Breast epithelium (tissue), 4 donors: Measurements from ENCODE around the gene PEDS1. TPM values are rescaled to one million over a fixed set of nuclear protein-coding genes. Genes with fewer than 3 reads are reported as not detected.

ENCODE experiments used
- DNase-seq, 2 donors: peaks; one replicate each; pipeline ENCODE4 v3.0.0-alpha.2; 2019; ENCODE audit warnings: low spot score in 2 of 2
- H3K27ac ChIP-seq, 2 donors: fragments of 200-600 bp; sonication (generic) in 1 of 2; one replicate each; pipeline ENCODE4 v1.5.1; 2016 to 2019; ENCODE audit warnings: mild to moderate bottlenecking in 1 of 2
- H3K27me3 ChIP-seq, 2 donors: fragments of 200-600 bp; sonication (generic) in 1 of 2; one replicate each; pipeline versions ENCODE4 v1.5.1 to v1.6.0; 2017 to 2019; ENCODE audit warnings: control low read depth in 1 of 2, mild to moderate bottlenecking in 1 of 2
- H3K36me3 ChIP-seq: fragments of 200-600 bp; one replicate; pipeline ENCODE4 v1.5.1; 2019
- H3K4me1 ChIP-seq, 2 donors: fragments of 200-600 bp; sonication (generic); one replicate each; pipeline ENCODE4 v1.5.1; 2016 to 2019; ENCODE audit warnings: control low read depth in 1 of 2
- H3K4me3 ChIP-seq, 3 donors: fragments of 200-600 bp; sonication (generic); 1 replicate in 2 of 3; 2 replicates in 1 of 3; pipeline ENCODE4 v1.5.1; 2016 to 2019; ENCODE audit warnings: mild to moderate bottlenecking in 3 of 3, moderate library complexity in 2 of 3
- H3K9me3 ChIP-seq, 2 donors: fragments of 200-600 bp; sonication (generic) in 1 of 2; one replicate each; pipeline ENCODE4 v1.5.1; 2016 to 2019; ENCODE audit warnings: control low read depth in 1 of 2
- POLR2A ChIP-seq: fragments of 450-650 bp; IDR thresholded peaks from one replicate; pipeline ENCODE4 v1.6.1; 2016; ENCODE audit warnings: antibody characterized with exemption, mild to moderate bottlenecking, moderate library complexity
- POLR2AphosphoS5 ChIP-seq, 3 donors: sonication (generic); formaldehyde crosslinking; IDR thresholded peaks; one replicate each; pipeline ENCODE4 v1.6.1; 2017; ENCODE audit warnings: antibody characterized with exemption in 3 of 3
- intact Hi-C: fragments of 100-400 bp; cut with DNase I; formaldehyde crosslinking; loops from one replicate; pipeline ENCODE4 v1.15.1; 2023; ENCODE audit warnings: low total_unique reads
- total RNA-seq, 3 donors: library from RNA; depleted of rRNA; stranded (reverse); fragments of >200 nt; gene quantifications; one replicate each; pipeline ENCODE4 v1.1.0, GENCODE V29; 2016
- TF ChIP-seq, protein P1 (sequence below), 3 donors: fragments of 450-650 bp; IDR thresholded peaks; one replicate each; pipeline ENCODE4 v1.5.1; 2016 to 2017; ENCODE audit warnings: antibody characterized with exemption in 3 of 3, mild to moderate bottlenecking in 3 of 3, moderate library complexity in 3 of 3

PEDS1 gene
- total RNA-seq, 3 donors from 2014 or later = 12.9 to 29.4 (median 18.0) TPM

GRCh38 chr20:50198716-50199115 lies 45.2 kb upstream of the PEDS1 start:
- Histone ChIP-seq H3K27me3 (no peaks in the 10 kb centered on the region), H3K4me1 (peaks cover 0 to 8% of the 10 kb centered on the region in 2 donors), H3K36me3 (no peaks in the 10 kb centered on the region), H3K4me3 (no peak overlapping the region), H3K27ac (peak overlapping the region; percentile 64 to 70), H3K9me3 (peaks cover 0 to 3% of the 10 kb centered on the region in 2 donors)
- no peak for TF ChIP-seq POLR2A
- TF ChIP-seq, protein P1, sequence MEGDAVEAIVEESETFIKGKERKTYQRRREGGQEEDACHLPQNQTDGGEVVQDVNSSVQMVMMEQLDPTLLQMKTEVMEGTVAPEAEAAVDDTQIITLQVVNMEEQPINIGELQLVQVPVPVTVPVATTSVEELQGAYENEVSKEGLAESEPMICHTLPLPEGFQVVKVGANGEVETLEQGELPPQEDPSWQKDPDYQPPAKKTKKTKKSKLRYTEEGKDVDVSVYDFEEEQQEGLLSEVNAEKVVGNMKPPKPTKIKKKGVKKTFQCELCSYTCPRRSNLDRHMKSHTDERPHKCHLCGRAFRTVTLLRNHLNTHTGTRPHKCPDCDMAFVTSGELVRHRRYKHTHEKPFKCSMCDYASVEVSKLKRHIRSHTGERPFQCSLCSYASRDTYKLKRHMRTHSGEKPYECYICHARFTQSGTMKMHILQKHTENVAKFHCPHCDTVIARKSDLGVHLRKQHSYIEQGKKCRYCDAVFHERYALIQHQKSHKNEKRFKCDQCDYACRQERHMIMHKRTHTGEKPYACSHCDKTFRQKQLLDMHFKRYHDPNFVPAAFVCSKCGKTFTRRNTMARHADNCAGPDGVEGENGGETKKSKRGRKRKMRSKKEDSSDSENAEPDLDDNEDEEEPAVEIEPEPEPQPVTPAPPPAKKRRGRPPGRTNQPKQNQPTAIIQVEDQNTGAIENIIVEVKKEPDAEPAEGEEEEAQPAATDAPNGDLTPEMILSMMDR (IDR thresholded peaks at IDR 0.05) = no peak
- TF ChIP-seq POLR2AphosphoS5 (IDR thresholded peaks at IDR 0.05) = no peak
- DNase-seq = no peak
- intact Hi-C loops = no loop called here

DNA sequence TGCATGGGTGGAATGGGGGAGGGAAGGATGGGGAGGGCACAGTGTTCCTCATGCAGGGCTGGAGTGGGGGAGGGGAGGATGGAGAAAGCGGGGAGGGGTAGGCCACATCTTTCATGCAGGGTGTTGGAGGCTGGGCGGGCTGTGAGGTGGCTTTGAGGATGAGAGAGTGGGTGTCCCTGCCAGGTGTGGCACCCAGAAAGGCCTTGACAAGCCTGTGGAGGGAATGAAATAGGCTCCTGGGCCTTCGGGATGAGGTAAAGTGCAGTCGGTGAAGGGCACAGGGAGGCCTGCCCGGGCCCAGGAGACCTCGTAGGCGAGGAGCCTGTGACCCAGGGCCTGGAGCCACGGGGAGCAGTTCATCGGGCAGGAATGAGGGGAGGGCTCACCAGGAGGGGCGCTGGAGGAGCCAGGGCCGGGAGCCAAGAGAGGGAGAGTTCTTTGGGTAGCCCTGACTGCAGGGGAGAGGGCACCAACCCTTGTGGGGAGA lies 44.7 kb upstream of the PEDS1 start:
- Histone ChIP-seq H3K27me3 (no peaks in the 10 kb centered on the region), H3K4me3 (no peak overlapping the region), H3K9me3 (peaks cover 0 to 3% of the 10 kb centered on the region in 2 donors), H3K4me1 (peaks cover 0 to 8% of the 10 kb centered on the region in 2 donors), H3K36me3 (no peaks in the 10 kb centered on the region), H3K27ac (peak overlapping the region; percentile 64 to 70)
- DNase-seq = no peak
- intact Hi-C loops = no loop called here
- peak in 1 of 3 donors; percentile 18 for TF ChIP-seq POLR2AphosphoS5 (IDR thresholded peaks at IDR 0.05)
- TF ChIP-seq, protein P1 (IDR thresholded peaks at IDR 0.05) = no peak

DNA sequence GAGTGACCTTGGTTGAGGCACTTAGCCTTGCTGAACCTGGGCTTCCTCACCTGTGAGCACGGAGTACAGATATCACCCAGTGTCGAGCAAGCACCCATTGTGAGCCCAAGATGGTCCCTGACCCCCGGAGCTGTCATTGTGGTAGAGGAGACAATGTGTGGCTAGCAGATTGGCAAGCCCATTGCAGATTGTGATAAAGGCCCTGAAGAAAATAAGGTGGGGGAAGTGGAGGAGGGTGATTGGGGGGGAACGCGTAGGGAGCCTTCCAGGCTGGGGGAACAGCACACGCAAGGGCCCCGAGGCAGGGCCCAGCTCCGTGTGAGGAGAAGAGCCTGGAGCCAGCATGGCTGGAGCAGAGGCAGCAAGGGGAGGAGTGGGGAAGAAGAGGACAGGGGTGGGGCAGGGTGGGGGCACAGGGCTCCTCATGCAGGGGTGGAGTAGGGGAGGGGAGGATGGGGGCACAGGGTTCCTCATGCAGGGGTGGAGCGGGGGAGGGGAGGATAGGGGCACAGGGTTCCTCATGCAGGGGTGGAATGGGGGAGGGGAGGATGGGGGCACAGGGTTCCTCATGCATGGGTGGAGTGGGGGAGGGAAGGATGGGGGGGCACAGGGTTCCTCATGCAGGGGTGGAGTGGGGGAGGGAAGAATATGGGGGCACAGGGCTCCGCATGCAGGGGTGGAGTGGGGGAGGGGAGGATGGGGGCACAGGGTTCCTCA lies 44.1 kb upstream of the PEDS1 start:
- Histone ChIP-seq H3K27me3 (no peaks in the 10 kb centered on the region), H3K4me3 (no peak overlapping the region), H3K9me3 (no peaks in the 10 kb centered on the region), H3K4me1 (peaks cover 0 to 8% of the 10 kb centered on the region in 2 donors), H3K36me3 (no peaks in the 10 kb centered on the region), H3K27ac (peak overlapping the region; percentile 46 to 64)
- intact Hi-C loops = no loop called here
- DNase-seq = no peak
- TF ChIP-seq, protein P1 (IDR thresholded peaks at IDR 0.05) = no peak
- no peak for TF ChIP-seq POLR2A
- no peak for TF ChIP-seq POLR2AphosphoS5 (IDR thresholded peaks at IDR 0.05)

DNA sequence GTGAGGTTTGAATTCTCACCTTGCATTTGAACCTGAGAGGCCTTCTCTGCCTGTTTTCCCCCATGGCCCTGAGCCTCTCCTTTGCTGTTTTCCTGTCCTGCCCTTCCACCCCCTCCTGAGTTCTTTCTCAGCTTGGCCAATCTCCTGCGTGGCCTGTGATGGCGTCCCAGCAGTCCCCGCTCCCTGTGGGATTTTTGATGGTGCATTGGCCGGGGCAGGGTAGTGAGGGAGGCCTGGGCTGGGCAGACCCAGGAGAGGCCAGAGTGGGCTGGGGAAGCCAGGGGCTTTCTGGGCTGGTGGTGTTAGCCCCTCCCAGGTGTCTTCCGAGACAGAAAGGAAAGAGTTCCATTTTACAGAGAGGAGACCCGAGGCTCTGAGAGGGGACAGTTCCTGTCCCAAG lies 43.4 kb upstream of the PEDS1 start:
- Histone ChIP-seq H3K36me3 (no peaks in the 10 kb centered on the region), H3K9me3 (no peaks in the 10 kb centered on the region), H3K27me3 (no peaks in the 10 kb centered on the region), H3K4me3 (no peak overlapping the region), H3K27ac (peak overlapping the region; percentile 46 to 53), H3K4me1 (peaks cover 0 to 8% of the 10 kb centered on the region in 2 donors)
- TF ChIP-seq, protein P1 (IDR thresholded peaks at IDR 0.05) = no peak
- TF ChIP-seq POLR2AphosphoS5 (IDR thresholded peaks at IDR 0.05) (no peak), POLR2A (no peak)
- no peak for DNase-seq
- intact Hi-C loops = no loop called here

GRCh38 chr20:50196248-50196647 lies 42.7 kb upstream of the PEDS1 start:
- Histone ChIP-seq H3K36me3 (no peaks in the 10 kb centered on the region), H3K4me1 (peaks cover 0 to 8% of the 10 kb centered on the region in 2 donors), H3K27ac (peak overlapping the region; percentile 13 to 53), H3K4me3 (no peak overlapping the region), H3K27me3 (no peaks in the 10 kb centered on the region), H3K9me3 (no peaks in the 10 kb centered on the region)
- intact Hi-C loops = no loop called here
- DNase-seq = no peak
- TF ChIP-seq POLR2A (no peak), POLR2AphosphoS5 (IDR thresholded peaks at IDR 0.05) (no peak)
- TF ChIP-seq, protein P1 (IDR thresholded peaks at IDR 0.05) = no peak
